Vagina (tissue), 2 donors: ENCODE results near the gene RNASE4.
"Not testable (repeated sequence)": the region's sequence is repeated elsewhere in the genome, so short reads cannot be mapped to it uniquely, and the experiment has no call there.

Experiments used
- CTCF ChIP-seq, 3 experiments: fragments of 450-650 bp in 2 of 3; fragments of 200-600 bp in 1 of 3; sonication (generic) in 1 of 3; IDR thresholded peaks; one replicate each; pipeline ENCODE4 v1.5.1; 2017 to 2019; ENCODE audit warnings: antibody characterized with exemption in 3 of 3, mild to moderate bottlenecking in 2 of 3, moderate library complexity in 2 of 3
- POLR2A ChIP-seq, 2 donors: fragments of 450-650 bp; IDR thresholded peaks; one replicate each; pipeline ENCODE4 v1.6.1; 2017; ENCODE audit warnings: antibody characterized with exemption in 2 of 2, mild to moderate bottlenecking in 2 of 2, moderate library complexity in 2 of 2

GRCh38 chr14:20726121-20726520 lies 41.8 kb downstream of the RNASE4 start:
- TF ChIP-seq CTCF, POLR2A (IDR thresholded peaks at IDR 0.05): not testable (repeated sequence)
